Measurements from ENCODE around the gene SLCO3A1. TPM values are rescaled to one million over a fixed set of nuclear protein-coding genes. Genes with fewer than 3 reads are reported as not detected.

Gene SLCO3A1
- total and polyA plus RNA-seq, 2 experiments from 2014 or later: 35.5 to 71.9 TPM

GRCh38 chr15:92001307-92001706 lies 147.8 kb downstream of the SLCO3A1 start:
- H3K9me3 ChIP-seq (ENCODE audit: low read depth): no peaks in the 10 kb centered on the region
- H3K36me3 ChIP-seq: no peaks in the 10 kb centered on the region
- no peaks in the 10 kb centered on the region for H3K27me3 ChIP-seq
- peaks cover 13% of the 10 kb centered on the region for H3K4me1 ChIP-seq (ENCODE audit: low read depth)
- H3K4me3 ChIP-seq: no peak overlapping the region
- no peak overlapping the region for H3K27ac ChIP-seq
- no peak for TF ChIP-seq CTCF (IDR thresholded peaks at IDR 0.05; ENCODE audit: low read depth, low read length)
- DNase-seq (ENCODE audit: low read depth in 1 of 2, low spot score in 1 of 2): no peak

- Histone ChIP-seq H3K9me3 (ENCODE audit: low read depth) (no peaks in the 10 kb centered on the region), H3K4me1 (ENCODE audit: low read depth) (peaks cover 13% of the 10 kb centered on the region), H3K36me3 (no peaks in the 10 kb centered on the region), H3K27me3 (no peaks in the 10 kb centered on the region), H3K4me3 (no peak overlapping the region), H3K27ac (no peak overlapping the region)
- TF ChIP-seq CTCF (IDR thresholded peaks at IDR 0.05; ENCODE audit: low read depth, low read length): no peak
- DNase-seq (ENCODE audit: low read depth in 1 of 2, low spot score in 1 of 2): no peak
These were observed 149.2 kb downstream of the SLCO3A1 start for GRCh38 chr15:92002666-92003065.

- no peak for DNase-seq (ENCODE audit: low read depth in 1 of 2, low spot score in 1 of 2)
- no peaks in the 10 kb centered on the region for H3K9me3 ChIP-seq (ENCODE audit: low read depth)
- no peak overlapping the region for H3K4me3 ChIP-seq
- H3K27me3 ChIP-seq: no peaks in the 10 kb centered on the region
- no peak overlapping the region for H3K27ac ChIP-seq
- H3K4me1 ChIP-seq (ENCODE audit: low read depth): peaks cover 13% of the 10 kb centered on the region
- H3K36me3 ChIP-seq: no peaks in the 10 kb centered on the region
- no peak for TF ChIP-seq CTCF (IDR thresholded peaks at IDR 0.05; ENCODE audit: low read depth, low read length)
These were observed 150.1 kb downstream of the SLCO3A1 start for GRCh38 chr15:92003515-92004067.

DNA sequence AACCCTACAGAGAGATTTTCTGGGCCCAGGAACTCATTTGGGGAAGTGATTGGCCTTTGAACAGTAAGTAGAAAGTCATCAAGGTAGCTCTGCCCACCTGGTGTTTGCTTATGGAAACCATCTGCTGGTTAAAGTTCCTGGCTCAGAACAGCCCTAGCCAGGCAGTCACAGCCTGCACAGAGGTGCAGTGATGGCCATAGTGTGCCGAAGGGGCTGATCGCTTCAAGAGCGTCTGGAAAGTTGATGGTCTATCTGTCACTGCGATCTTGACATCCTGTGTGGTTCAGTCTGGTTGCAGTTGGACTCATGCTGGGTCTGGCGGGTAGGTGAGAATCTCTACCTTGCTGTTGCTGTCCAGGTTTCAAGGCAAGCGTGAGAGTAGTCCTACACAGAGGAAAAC lies 151.6 kb downstream of the SLCO3A1 start:
- TF ChIP-seq CTCF (IDR thresholded peaks at IDR 0.05; ENCODE audit: low read depth, low read length): no peak
- H3K9me3 ChIP-seq (ENCODE audit: low read depth): no peaks in the 10 kb centered on the region
- no peak overlapping the region for H3K4me3 ChIP-seq
- H3K4me1 ChIP-seq (ENCODE audit: low read depth): peaks cover 23% of the 10 kb centered on the region
- H3K27ac ChIP-seq: no peak overlapping the region
- DNase-seq (ENCODE audit: low read depth in 1 of 2, low spot score in 1 of 2): no peak
- no peaks in the 10 kb centered on the region for H3K36me3 ChIP-seq
- no peaks in the 10 kb centered on the region for H3K27me3 ChIP-seq

DNA sequence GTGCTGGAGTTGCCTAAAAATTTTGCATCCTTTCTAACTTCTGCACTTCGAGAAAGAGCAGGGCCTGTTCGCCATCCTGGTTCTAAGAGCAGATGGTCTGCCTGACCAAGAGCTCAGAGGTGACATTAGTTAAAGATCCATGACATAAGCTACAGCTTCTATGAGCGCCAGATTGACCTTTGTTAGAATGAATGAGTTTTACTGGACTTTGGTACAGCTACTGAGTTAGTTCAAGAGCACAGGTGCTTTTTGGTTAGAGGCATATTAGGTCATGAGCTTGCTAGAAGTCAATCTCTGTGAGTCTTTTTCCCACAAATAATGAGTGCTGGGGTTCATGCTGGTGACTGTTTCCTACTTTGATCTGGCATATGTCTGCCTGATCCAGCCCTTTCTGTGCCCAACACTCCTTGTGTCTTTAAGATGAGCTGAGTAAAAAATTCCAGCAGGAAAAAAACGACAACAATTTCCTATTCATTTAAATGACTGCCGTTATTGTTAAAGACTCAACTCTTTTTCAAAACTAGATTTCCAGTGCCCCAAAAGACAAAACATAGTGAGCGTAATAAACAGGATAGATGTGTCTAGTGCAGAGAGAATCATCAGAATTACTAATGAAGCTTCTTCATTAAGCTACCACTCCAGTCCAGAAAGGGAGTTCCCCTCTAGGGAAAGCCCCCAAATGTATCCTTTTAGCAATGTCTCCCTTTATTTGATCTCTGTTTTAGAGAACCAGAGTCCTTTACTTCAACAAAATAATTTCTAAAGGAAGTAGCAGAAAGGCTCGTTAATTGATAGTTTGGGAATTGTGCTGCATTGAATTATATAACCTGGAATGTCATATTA lies 152.9 kb downstream of the SLCO3A1 start:
- DNase-seq (ENCODE audit: low read depth in 1 of 2, low spot score in 1 of 2): no peak
- no peaks in the 10 kb centered on the region for H3K36me3 ChIP-seq
- no peak for TF ChIP-seq CTCF (IDR thresholded peaks at IDR 0.05; ENCODE audit: low read depth, low read length)
- no peak overlapping the region for H3K27ac ChIP-seq
- H3K27me3 ChIP-seq: no peaks in the 10 kb centered on the region
- no peaks in the 10 kb centered on the region for H3K9me3 ChIP-seq (ENCODE audit: low read depth)
- H3K4me1 ChIP-seq (ENCODE audit: low read depth): peaks cover 19% of the 10 kb centered on the region
- H3K4me3 ChIP-seq: no peak overlapping the region
